ENCODE results near the gene TES. TPM values are rescaled to one million over a fixed set of nuclear protein-coding genes. Genes with fewer than 3 reads are reported as not detected.

TES gene
- total RNA-seq, 1 experiment from 2014 or later, result 28.2 TPM

- no peak overlapping the region for H4K91ac ChIP-seq (ENCODE audit: insufficient read length, low read depth, low read length)
- H3K79me2 ChIP-seq (ENCODE audit: insufficient read depth, low read length), result no peaks in the 10 kb centered on the region
- H3K27ac ChIP-seq (ENCODE audit: insufficient read length, low read depth, low read length), result no peak overlapping the region
Observed at GRCh38 chr7:116223588-116223987, 13.2 kb downstream of the TES start.

More at GRCh38 chr7:116223588-116223987, 13.2 kb downstream of the TES start:
- no peak for TF ChIP-seq CTCF (conservative IDR thresholded peaks at IDR 0.05)
- no peaks in the 10 kb centered on the region for H3K4me1 ChIP-seq (ENCODE audit: insufficient read depth, low read length)
- H3K79me1 ChIP-seq (ENCODE audit: insufficient read depth, low read depth, low read length, poor library complexity, severe bottlenecking), result no peaks in the 10 kb centered on the region
- H2BK20ac ChIP-seq (ENCODE audit: low read depth, low read length, poor library complexity, severe bottlenecking), result no peak overlapping the region
- no peak overlapping the region for H2BK5ac ChIP-seq (ENCODE audit: insufficient read length, low read length)
- H4K20me1 ChIP-seq (ENCODE audit: control insufficient read depth, insufficient read depth, insufficient read length), result no peaks in the 10 kb centered on the region
- no peak overlapping the region for H3T11ph ChIP-seq (ENCODE audit: low read length)
- H2AFZ ChIP-seq (ENCODE audit: low read length), result no peak overlapping the region
- no CpG with 5 or more reads among the region's 1 CpG for WGBS (ENCODE audit: extremely low coverage, insufficient read length, low lambda C conversion rate)
- no peak overlapping the region for H2BK120ac ChIP-seq (ENCODE audit: low read depth, low read length, poor library complexity, severe bottlenecking)
- no peak overlapping the region for H3K23ac ChIP-seq (ENCODE audit: insufficient read length, low read depth, low read length)
- no peak overlapping the region for H3K4me2 ChIP-seq (ENCODE audit: insufficient read depth, insufficient read length, low read length)
- H2BK12ac ChIP-seq (ENCODE audit: insufficient read length, low read depth, low read length), result no peak overlapping the region
- no peak overlapping the region for H3K9ac ChIP-seq (ENCODE audit: extremely low read depth, insufficient read length, low read length)
- no peak overlapping the region for H3K56ac ChIP-seq (ENCODE audit: insufficient read length, low read depth, low read length)
- H3K9me3 Mint-ChIP-seq, result no peaks in the 10 kb centered on the region
- no peaks in the 10 kb centered on the region for H3K27me3 Mint-ChIP-seq (ENCODE audit: low read depth)
- H3K4me1 Mint-ChIP-seq, result peaks cover 4% of the 10 kb centered on the region in 2 experiments; a peak in 3 of 4 replicates
- H3K4me3 Mint-ChIP-seq, result no peak overlapping the region
- no peaks in the 10 kb centered on the region for H3K9me3 ChIP-seq (ENCODE audit: control insufficient read depth, low read depth, low read length)
- no peaks in the 10 kb centered on the region for H3K23me2 ChIP-seq (ENCODE audit: insufficient read length, low read depth, low read length, poor library complexity, severe bottlenecking)
- no peak overlapping the region; a peak in 1 of 7 replicates for H3K27ac Mint-ChIP-seq
- DNase-seq, result no peak
- no peaks in the 10 kb centered on the region for H3K36me3 Mint-ChIP-seq (ENCODE audit: insufficient read depth in 1 of 3, low read depth in 3 of 3)
- H4K8ac ChIP-seq (replicated peaks; ENCODE audit: insufficient read length, low read depth, low read length), result no peak overlapping the region
- H3K4ac ChIP-seq (ENCODE audit: low read depth, low read length), result no peak overlapping the region
- no peak overlapping the region for H2BK15ac ChIP-seq (ENCODE audit: low read depth, low read length)
- no peak overlapping the region for H3K14ac ChIP-seq (ENCODE audit: insufficient read depth, low read length)
- no peak overlapping the region for H3K18ac ChIP-seq (ENCODE audit: insufficient read length, low read depth, low read length)
- H2AK5ac ChIP-seq (ENCODE audit: insufficient read length, low read length), result no peak overlapping the region
- H4K5ac ChIP-seq (ENCODE audit: insufficient read length, low read depth, low read length), result no peak overlapping the region
- H3K27me3 ChIP-seq (ENCODE audit: insufficient read depth, low read length), result no peaks in the 10 kb centered on the region
